ENCODE results near the gene SHROOM2. TPM values are rescaled to one million over a fixed set of nuclear protein-coding genes. Genes with fewer than 3 reads are reported as not detected.

The SHROOM2 gene
- total RNA-seq, 1 experiment from 2014 or later = 13.9 TPM

- no peak overlapping the region for H2BK20ac ChIP-seq (ENCODE audit: low read depth, low read length, poor library complexity, severe bottlenecking)
- H4K20me1 ChIP-seq (ENCODE audit: control insufficient read depth, insufficient read depth, insufficient read length) = no peaks in the 10 kb centered on the region
- H3K4me2 ChIP-seq (ENCODE audit: insufficient read depth, insufficient read length, low read length) = no peak overlapping the region
- peaks cover 6% of the 10 kb centered on the region for H3K79me1 ChIP-seq (ENCODE audit: insufficient read depth, low read depth, low read length, poor library complexity, severe bottlenecking)
- Mint-ChIP-seq H3K9me3 (peaks cover 13 to 56% of the 10 kb centered on the region in 2 experiments), H3K27ac (no peak overlapping the region), H3K4me3 (no peak overlapping the region), H3K36me3 (ENCODE audit: insufficient read depth in 1 of 3, low read depth in 3 of 3) (peaks cover 2 to 10% (median 6%) of the 10 kb centered on the region in 3 experiments), H3K27me3 (ENCODE audit: low read depth) (no peaks in the 10 kb centered on the region), H3K4me1 (peaks cover 27 to 35% of the 10 kb centered on the region in 2 experiments)
- H2BK120ac ChIP-seq (ENCODE audit: low read depth, low read length, poor library complexity, severe bottlenecking) = no peak overlapping the region
- no peak overlapping the region for H4K91ac ChIP-seq (ENCODE audit: insufficient read length, low read depth, low read length)
- H3K9me3 ChIP-seq (ENCODE audit: control insufficient read depth, low read depth, low read length) = no peaks in the 10 kb centered on the region
- H3K79me2 ChIP-seq (ENCODE audit: insufficient read depth, low read length) = no peaks in the 10 kb centered on the region; the same call in 1 of the 2 replicates
- H2BK12ac ChIP-seq (ENCODE audit: insufficient read length, low read depth, low read length) = no peak overlapping the region
- no peak overlapping the region for H2BK15ac ChIP-seq (ENCODE audit: low read depth, low read length)
- H2AK5ac ChIP-seq (ENCODE audit: insufficient read length, low read length) = no peak overlapping the region
- H3K56ac ChIP-seq (ENCODE audit: insufficient read length, low read depth, low read length) = no peak overlapping the region
- H3K4me1 ChIP-seq (ENCODE audit: insufficient read depth, low read length) = peaks cover 16% of the 10 kb centered on the region
- TF ChIP-seq CTCF (conservative IDR thresholded peaks at IDR 0.05) = no peak
- H3T11ph ChIP-seq (ENCODE audit: low read length) = no peak overlapping the region
- peaks cover 2% of the 10 kb centered on the region for H3K23me2 ChIP-seq (ENCODE audit: insufficient read length, low read depth, low read length, poor library complexity, severe bottlenecking)
- no peak overlapping the region for H3K27ac ChIP-seq (ENCODE audit: insufficient read length, low read depth, low read length)
- no peaks in the 10 kb centered on the region for H3K27me3 ChIP-seq (ENCODE audit: insufficient read depth, low read length)
- H3K18ac ChIP-seq (ENCODE audit: insufficient read length, low read depth, low read length) = no peak overlapping the region
- H3K14ac ChIP-seq (ENCODE audit: insufficient read depth, low read length) = no peak overlapping the region
- H4K5ac ChIP-seq (ENCODE audit: insufficient read length, low read depth, low read length) = no peak overlapping the region
- no peak overlapping the region for H2BK5ac ChIP-seq (ENCODE audit: insufficient read length, low read length)
- H3K23ac ChIP-seq (ENCODE audit: insufficient read length, low read depth, low read length) = no peak overlapping the region
- no peak overlapping the region for H3K4ac ChIP-seq (ENCODE audit: low read depth, low read length)
- no peak overlapping the region for H3K9ac ChIP-seq (ENCODE audit: extremely low read depth, insufficient read length, low read length)
- DNase-seq = no peak
- H2AFZ ChIP-seq (ENCODE audit: low read length) = no peak overlapping the region
- H4K8ac ChIP-seq (replicated peaks; ENCODE audit: insufficient read length, low read depth, low read length) = no peak overlapping the region
- no CpG with 5 or more reads among the region's 6 CpGs for WGBS (ENCODE audit: extremely low coverage, insufficient read length, low lambda C conversion rate)
Measured at GRCh38 chrX:9851890-9852289, 65.7 kb downstream of the SHROOM2 start.
